Mammary epithelial cell (primary cell): ENCODE data around the gene NHLRC4.
A peak's percentile ranks its signal among the peaks of the same experiment; 100 is the strongest.

Source experiments
- CTCF ChIP-seq, 2 donors: IDR thresholded peaks in 1 of 2; conservative IDR thresholded peaks in 1 of 2; 2 replicates each; pipeline ENCODE4 v1.5.1; 2011 to 2012; ENCODE audit warnings: inconsistent platforms in 2 of 2, low read length in 2 of 2, mild to moderate bottlenecking in 2 of 2, control low read depth in 1 of 2, low read depth in 1 of 2; ENCODE audit not compliant: insufficient read depth in 1 of 2; ENCODE audit errors: extremely low read depth in 1 of 2
- EZH2 ChIP-seq: IDR thresholded peaks from 2 replicates; pipeline ENCODE4 v1.6.1; 2012; ENCODE audit warnings: low read length, inconsistent platforms, borderline replicate concordance

- TF ChIP-seq CTCF (conservative IDR thresholded peaks at IDR 0.05 in 1 of 2, IDR thresholded peaks at IDR 0.05 in 1 of 2; ENCODE audit: extremely low read depth in 1 of 2, insufficient read depth in 1 of 2, low read depth in 1 of 2, low read length in 2 of 2) = peak; percentile 84 to 97
- TF ChIP-seq EZH2 = no peak
Observed at GRCh38 chr16:610513-611381, 43.9 kb downstream of the NHLRC4 start.
